Measurements from ENCODE around the gene EPB41L5. TPM values are rescaled to one million over a fixed set of nuclear protein-coding genes. Genes with fewer than 3 reads are reported as not detected.

The EPB41L5 gene
- total and polyA plus RNA-seq, 10 of the 15 experiments (the other 5 are each of a cell fraction or from before 2014, with no cell fraction given): 2.1 to 20.4 (median 8.2) TPM

DNA sequence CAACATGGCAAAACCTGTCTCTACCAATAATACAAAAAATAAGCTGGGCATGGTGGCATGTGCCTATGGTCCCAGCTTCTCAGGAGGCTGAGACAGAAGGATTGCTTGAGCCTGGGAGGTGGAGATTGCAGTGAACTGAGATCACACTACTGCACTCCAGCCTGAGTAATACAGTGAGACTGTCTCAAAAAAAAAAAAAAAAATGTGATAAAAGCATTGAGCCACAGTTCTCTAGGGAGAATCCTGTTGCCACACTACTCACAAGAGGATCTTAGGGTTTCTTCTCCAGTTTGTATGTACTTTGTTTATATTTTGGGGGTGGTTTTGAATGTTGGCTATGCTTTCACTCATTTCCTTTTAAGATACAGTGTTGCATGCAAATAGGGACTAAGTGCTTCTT, 148.3 kb downstream of the EPB41L5 start:
- Histone ChIP-seq H3K27me3 (replicated peaks in 1 of 2; ENCODE audit: control insufficient read depth in 2 of 2, insufficient read depth in 2 of 2, low read length in 1 of 2) (no peaks in the 10 kb centered on the region), H3K4me3 (no peak overlapping the region), H3K79me2 (ENCODE audit: control insufficient read depth, insufficient read depth, low read length) (no peaks in the 10 kb centered on the region), H3K4me1 (ENCODE audit: control insufficient read depth, insufficient read depth, low read length) (no peaks in the 10 kb centered on the region), H2AFZ (ENCODE audit: control insufficient read depth, low read depth, low read length) (no peak overlapping the region), H4K20me1 (ENCODE audit: control insufficient read depth, insufficient read depth) (no peaks in the 10 kb centered on the region), H3K4me2 (ENCODE audit: control insufficient read depth, insufficient read depth) (no peak overlapping the region), H3K27ac (ENCODE audit: control insufficient read depth, insufficient read depth) (no peak overlapping the region), H3K9ac (ENCODE audit: control insufficient read depth, insufficient read depth, low read length) (no peak overlapping the region), H3K9me3 (replicated peaks; ENCODE audit: control insufficient read depth, insufficient read depth, low read length) (no peaks in the 10 kb centered on the region; the same call in 2 of the 3 replicates), H3K36me3 (ENCODE audit: control insufficient read depth in 2 of 2, insufficient read depth in 2 of 2, low read length in 1 of 2) (no peaks in the 10 kb centered on the region; a peak in 2 of 4 replicates)
- ATAC-seq (no peak), DNase-seq (ENCODE audit: low read depth, low spot score) (no peak), FAIRE-seq (no peak)
- no TSS peak for BruUV-seq (replicated peaks)
- ChIA-PET RAD21 (ENCODE audit: unreplicated experiment) (no interaction called here), POLR2A (interaction anchor here (0.5 kb wide), 1 partner anchor 478 kb away, joined by 5 read pairs; no protein-coding TSS in a partner anchor), CTCF (interaction anchor here (0.6 to 9.9 kb wide), 2 partner anchors 15 to 462 kb away, joined by 3 to 65 read pairs; no protein-coding TSS in a partner anchor), SMC1A (ENCODE audit: uncharacterized antibody, unreplicated experiment) (interaction anchor here (0.7 kb wide), 1 partner anchor 91 kb away, joined by 3 read pairs; no protein-coding TSS in a partner anchor)
- in situ Hi-C loops (cut with MboI) (no loop called here), intact Hi-C loops (cut with micrococcal nuclease; ENCODE audit: unreplicated experiment) (no loop called here)
- TF ChIP-seq CBX5 (IDR thresholded peaks at IDR 0.05; ENCODE audit: low read depth) (no peak), BACH1 (IDR thresholded peaks at IDR 0.05; ENCODE audit: borderline replicate concordance) (no peak), RAD51 (IDR thresholded peaks at IDR 0.05) (no peak), IRF3 (IDR thresholded peaks at IDR 0.05) (no peak), YY1 (IDR thresholded peaks at IDR 0.05; ENCODE audit: low read depth, low read length) (no peak), ASH2L (IDR thresholded peaks at IDR 0.05; ENCODE audit: borderline replicate concordance, low read depth) (no peak), PAX8 (IDR thresholded peaks at IDR 0.05) (no peak), NR2C2 (IDR thresholded peaks at IDR 0.05; ENCODE audit: borderline replicate concordance, control insufficient read depth, insufficient read length, low read depth) (no peak), ATF3 (IDR thresholded peaks at IDR 0.05; ENCODE audit: borderline replicate concordance, extremely low read depth, low read depth, low read length) (no peak), KAT2A (conservative IDR thresholded peaks at IDR 0.05; ENCODE audit: control insufficient read depth, low read depth, low read length) (no peak), EZH2 (IDR thresholded peaks at IDR 0.05; ENCODE audit: borderline replicate concordance, control insufficient read depth, low read depth, low read length) (no peak), CHD2 (IDR thresholded peaks at IDR 0.05; ENCODE audit: borderline replicate concordance, low read depth, low read length) (no peak)
- TF ChIP-seq, protein P1, sequence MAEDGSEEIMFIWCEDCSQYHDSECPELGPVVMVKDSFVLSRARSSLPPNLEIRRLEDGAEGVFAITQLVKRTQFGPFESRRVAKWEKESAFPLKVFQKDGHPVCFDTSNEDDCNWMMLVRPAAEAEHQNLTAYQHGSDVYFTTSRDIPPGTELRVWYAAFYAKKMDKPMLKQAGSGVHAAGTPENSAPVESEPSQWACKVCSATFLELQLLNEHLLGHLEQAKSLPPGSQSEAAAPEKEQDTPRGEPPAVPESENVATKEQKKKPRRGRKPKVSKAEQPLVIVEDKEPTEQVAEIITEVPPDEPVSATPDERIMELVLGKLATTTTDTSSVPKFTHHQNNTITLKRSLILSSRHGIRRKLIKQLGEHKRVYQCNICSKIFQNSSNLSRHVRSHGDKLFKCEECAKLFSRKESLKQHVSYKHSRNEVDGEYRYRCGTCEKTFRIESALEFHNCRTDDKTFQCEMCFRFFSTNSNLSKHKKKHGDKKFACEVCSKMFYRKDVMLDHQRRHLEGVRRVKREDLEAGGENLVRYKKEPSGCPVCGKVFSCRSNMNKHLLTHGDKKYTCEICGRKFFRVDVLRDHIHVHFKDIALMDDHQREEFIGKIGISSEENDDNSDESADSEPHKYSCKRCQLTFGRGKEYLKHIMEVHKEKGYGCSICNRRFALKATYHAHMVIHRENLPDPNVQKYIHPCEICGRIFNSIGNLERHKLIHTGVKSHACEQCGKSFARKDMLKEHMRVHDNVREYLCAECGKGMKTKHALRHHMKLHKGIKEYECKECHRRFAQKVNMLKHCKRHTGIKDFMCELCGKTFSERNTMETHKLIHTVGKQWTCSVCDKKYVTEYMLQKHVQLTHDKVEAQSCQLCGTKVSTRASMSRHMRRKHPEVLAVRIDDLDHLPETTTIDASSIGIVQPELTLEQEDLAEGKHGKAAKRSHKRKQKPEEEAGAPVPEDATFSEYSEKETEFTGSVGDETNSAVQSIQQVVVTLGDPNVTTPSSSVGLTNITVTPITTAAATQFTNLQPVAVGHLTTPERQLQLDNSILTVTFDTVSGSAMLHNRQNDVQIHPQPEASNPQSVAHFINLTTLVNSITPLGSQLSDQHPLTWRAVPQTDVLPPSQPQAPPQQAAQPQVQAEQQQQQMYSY (CRISPR knock-in tag; IDR thresholded peaks at IDR 0.05): no peak

Data from GM12878 (cell line).